ENCODE results near the gene ZNF586.
"Not testable (repeated sequence)": the region's sequence is repeated elsewhere in the genome, so short reads cannot be mapped to it uniquely, and the experiment has no call there.

- TF ChIP-seq CTCF, POLR2A (IDR thresholded peaks at IDR 0.05): not testable (repeated sequence)
Measured at GRCh38 chr19:57823155-57823554, 53.7 kb downstream of the ZNF586 start.
